ENCODE results near the gene PLEKHA7.
A peak's percentile ranks its signal among the peaks of the same experiment; 100 is the strongest.

The PLEKHA7 gene

DNA sequence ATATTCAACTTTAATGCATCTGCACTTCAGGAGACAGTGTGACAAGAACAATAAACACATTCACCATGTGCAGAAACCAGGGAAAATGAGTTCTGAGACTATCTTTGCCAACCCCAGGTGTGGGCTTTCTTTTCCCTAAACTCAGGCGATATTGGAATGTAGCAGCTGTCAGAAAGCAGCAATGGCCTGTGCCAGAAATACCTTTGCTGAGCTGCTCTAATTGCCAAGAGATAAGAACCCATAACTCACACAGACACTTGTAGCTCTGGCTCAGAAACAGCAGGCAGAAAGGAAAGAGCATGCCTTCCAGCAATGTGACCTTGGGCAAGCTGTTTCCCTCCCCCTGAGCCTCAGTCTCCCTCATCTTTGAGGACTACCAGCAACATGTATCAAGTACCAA lies 77.6 kb downstream of the PLEKHA7 start:
- Histone ChIP-seq H3K79me1 (replicated peaks; ENCODE audit: low read length, poor library complexity, severe bottlenecking) (no peaks in the 10 kb centered on the region), H3K4me3 (ENCODE audit: insufficient read depth in 1 of 2, low read depth in 1 of 2, low read length in 2 of 2) (no peak overlapping the region), H3K18ac (ENCODE audit: low read depth in 1 of 2, low read length in 2 of 2) (no peak overlapping the region), H2BK15ac (ENCODE audit: low read depth, poor library complexity, severe bottlenecking) (no peak overlapping the region), H3K36me3 (ENCODE audit: control insufficient read depth in 1 of 2, insufficient read depth in 2 of 2, low read depth in 1 of 2, low read length in 2 of 2) (no peaks in the 10 kb centered on the region), H4K91ac (ENCODE audit: low read length) (no peak overlapping the region), H3K4me1 (ENCODE audit: control insufficient read depth, insufficient read depth, low read depth, low read length) (peaks cover 4% of the 10 kb centered on the region), H2BK12ac (ENCODE audit: low read length in 2 of 2) (no peak overlapping the region), H3K4me2 (ENCODE audit: low read length, poor library complexity, severe bottlenecking) (no peak overlapping the region), H3K27me3 (ENCODE audit: control insufficient read depth in 1 of 2, insufficient read depth in 1 of 2, low read length in 2 of 2) (peaks cover 0 to 24% of the 10 kb centered on the region in 2 experiments), H3K4ac (ENCODE audit: low read depth in 1 of 2, low read length in 2 of 2) (no peak overlapping the region), H2AK5ac (ENCODE audit: low read length, severe bottlenecking) (no peak overlapping the region), H3K14ac (ENCODE audit: low read length in 2 of 2) (no peak overlapping the region), H2BK5ac (ENCODE audit: low read depth, low read length, poor library complexity, severe bottlenecking) (no peak overlapping the region), H3K9ac (ENCODE audit: low read length) (no peak overlapping the region), H2AFZ (ENCODE audit: low read depth, low read length) (no peak overlapping the region), H3K23ac (ENCODE audit: low read length in 2 of 2) (no peak overlapping the region), H2BK120ac (ENCODE audit: low read depth, low read length) (no peak overlapping the region), H3K27ac (ENCODE audit: low read length, poor library complexity, severe bottlenecking) (no peak overlapping the region), H3K9me3 (ENCODE audit: control insufficient read depth, low read length) (no peaks in the 10 kb centered on the region), H4K8ac (ENCODE audit: low read length) (no peak overlapping the region)
- no peak for DNase-seq
- WGBS = 7% methylated on average over 1 of the region's 1 CpG

DNA sequence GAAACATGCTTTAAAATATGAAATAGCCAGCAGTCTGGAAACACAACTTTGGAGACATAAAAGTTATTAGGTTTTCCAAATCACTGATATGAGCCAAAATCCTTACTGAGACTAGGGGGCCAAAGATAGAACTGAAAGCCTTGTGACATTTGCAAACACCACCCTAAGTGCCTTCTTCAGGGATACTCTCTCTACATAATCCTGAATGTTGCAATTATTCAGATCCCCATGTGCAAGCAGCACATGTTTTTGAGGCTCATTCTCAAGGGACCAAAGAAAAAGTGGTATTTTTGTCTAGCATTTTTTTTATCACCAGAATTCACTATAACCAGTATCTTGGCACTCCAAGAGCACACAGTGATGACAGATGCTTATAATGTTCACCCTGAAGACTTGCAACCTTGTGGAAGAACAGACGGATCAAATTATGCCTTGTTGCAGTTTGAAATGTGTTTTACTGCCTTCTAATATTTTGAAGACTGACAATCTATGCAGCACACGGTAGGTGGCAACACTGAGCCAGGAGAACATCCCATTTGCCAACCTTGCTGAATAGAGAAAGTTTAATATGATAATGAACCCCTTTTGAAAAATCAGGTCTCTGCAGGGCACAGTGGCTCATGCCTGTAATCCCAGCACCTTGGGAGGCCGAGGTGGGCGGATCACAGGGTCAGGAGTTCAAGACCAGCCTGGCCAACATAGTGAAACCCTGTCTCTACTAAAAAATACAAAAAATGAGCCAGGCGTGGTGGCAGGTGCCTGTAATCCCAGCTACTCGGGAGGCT lies 78.5 kb downstream of the PLEKHA7 start:
- 51% methylated on average over 5 of the region's 6 CpGs for WGBS
- Histone ChIP-seq H3K23ac (ENCODE audit: low read length in 2 of 2) (no peak overlapping the region), H3K4me1 (ENCODE audit: control insufficient read depth, insufficient read depth, low read depth, low read length) (peaks cover 4% of the 10 kb centered on the region), H3K14ac (ENCODE audit: low read length in 2 of 2) (no peak overlapping the region), H3K9ac (ENCODE audit: low read length) (no peak overlapping the region), H3K9me3 (ENCODE audit: control insufficient read depth, low read length) (no peaks in the 10 kb centered on the region), H4K91ac (ENCODE audit: low read length) (no peak overlapping the region), H4K8ac (ENCODE audit: low read length) (no peak overlapping the region), H2AFZ (ENCODE audit: low read depth, low read length) (no peak overlapping the region), H3K4me3 (ENCODE audit: insufficient read depth in 1 of 2, low read depth in 1 of 2, low read length in 2 of 2) (no peak overlapping the region), H2BK120ac (ENCODE audit: low read depth, low read length) (no peak overlapping the region), H3K4me2 (ENCODE audit: low read length, poor library complexity, severe bottlenecking) (no peak overlapping the region), H2AK5ac (ENCODE audit: low read length, severe bottlenecking) (no peak overlapping the region), H3K36me3 (ENCODE audit: control insufficient read depth in 1 of 2, insufficient read depth in 2 of 2, low read depth in 1 of 2, low read length in 2 of 2) (no peaks in the 10 kb centered on the region), H3K27me3 (ENCODE audit: control insufficient read depth in 1 of 2, insufficient read depth in 1 of 2, low read length in 2 of 2) (peaks cover 0 to 24% of the 10 kb centered on the region in 2 experiments), H2BK5ac (ENCODE audit: low read depth, low read length, poor library complexity, severe bottlenecking) (no peak overlapping the region), H2BK12ac (ENCODE audit: low read length in 2 of 2) (no peak overlapping the region), H3K79me1 (replicated peaks; ENCODE audit: low read length, poor library complexity, severe bottlenecking) (no peaks in the 10 kb centered on the region), H3K4ac (ENCODE audit: low read depth in 1 of 2, low read length in 2 of 2) (no peak overlapping the region), H3K18ac (ENCODE audit: low read depth in 1 of 2, low read length in 2 of 2) (no peak overlapping the region), H2BK15ac (ENCODE audit: low read depth, poor library complexity, severe bottlenecking) (no peak overlapping the region), H3K27ac (ENCODE audit: low read length, poor library complexity, severe bottlenecking) (no peak overlapping the region)
- peak; percentile 37 for DNase-seq

DNA sequence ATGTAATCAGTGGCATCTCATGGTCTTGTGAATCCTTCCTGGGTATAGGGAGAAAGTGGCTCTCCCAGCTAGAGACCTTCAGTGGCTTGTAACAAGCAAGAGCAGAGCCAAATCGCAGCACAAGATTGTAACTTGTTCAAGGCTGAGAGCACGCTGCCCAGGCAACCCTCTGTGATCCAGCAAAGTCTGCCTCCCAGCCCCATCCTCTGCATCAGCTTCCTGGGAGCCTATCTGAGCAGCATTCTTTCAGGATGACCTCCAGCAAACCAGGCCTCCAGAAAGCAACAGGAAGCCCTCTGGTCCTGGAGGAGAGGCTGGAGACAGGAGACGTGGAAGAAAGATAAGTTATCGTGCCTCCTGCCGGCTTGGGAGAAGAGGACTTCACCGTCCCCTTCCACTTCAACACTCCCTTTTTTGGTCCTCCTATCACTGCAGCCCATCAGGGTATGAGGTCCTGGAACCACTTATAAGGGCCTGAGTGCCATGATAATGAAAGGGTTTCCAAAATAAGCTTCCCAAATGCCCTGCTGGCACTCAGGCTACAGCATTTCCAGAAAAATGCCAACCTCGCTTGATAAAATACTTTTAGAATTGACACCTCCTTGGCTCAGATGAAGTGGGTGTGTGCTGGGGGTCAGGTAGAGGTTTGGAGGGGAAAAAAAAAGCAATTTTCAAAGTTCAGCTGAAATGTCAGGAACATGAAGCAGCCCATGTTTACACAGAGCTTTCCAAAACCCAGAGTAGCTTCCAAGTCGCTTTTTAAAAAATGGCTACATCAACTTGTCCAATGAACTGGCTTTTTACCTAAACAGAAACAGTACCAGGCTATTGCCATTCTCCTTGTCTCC lies 80.2 kb downstream of the PLEKHA7 start:
- Histone ChIP-seq H3K79me1 (replicated peaks; ENCODE audit: low read length, poor library complexity, severe bottlenecking) (no peaks in the 10 kb centered on the region), H4K91ac (ENCODE audit: low read length) (no peak overlapping the region), H3K4me1 (ENCODE audit: control insufficient read depth, insufficient read depth, low read depth, low read length) (peaks cover 4% of the 10 kb centered on the region), H3K4me2 (ENCODE audit: low read length, poor library complexity, severe bottlenecking) (no peak overlapping the region), H2BK15ac (ENCODE audit: low read depth, poor library complexity, severe bottlenecking) (no peak overlapping the region), H2AFZ (ENCODE audit: low read depth, low read length) (no peak overlapping the region), H3K9ac (ENCODE audit: low read length) (no peak overlapping the region), H3K36me3 (ENCODE audit: control insufficient read depth in 1 of 2, insufficient read depth in 2 of 2, low read depth in 1 of 2, low read length in 2 of 2) (no peaks in the 10 kb centered on the region), H3K23ac (ENCODE audit: low read length in 2 of 2) (no peak overlapping the region), H3K4ac (ENCODE audit: low read depth in 1 of 2, low read length in 2 of 2) (no peak overlapping the region), H3K14ac (ENCODE audit: low read length in 2 of 2) (no peak overlapping the region), H3K9me3 (ENCODE audit: control insufficient read depth, low read length) (no peaks in the 10 kb centered on the region), H2AK5ac (ENCODE audit: low read length, severe bottlenecking) (no peak overlapping the region), H3K27ac (ENCODE audit: low read length, poor library complexity, severe bottlenecking) (no peak overlapping the region), H3K4me3 (ENCODE audit: insufficient read depth in 1 of 2, low read depth in 1 of 2, low read length in 2 of 2) (no peak overlapping the region), H3K18ac (ENCODE audit: low read depth in 1 of 2, low read length in 2 of 2) (no peak overlapping the region), H2BK120ac (ENCODE audit: low read depth, low read length) (no peak overlapping the region), H3K27me3 (ENCODE audit: control insufficient read depth in 1 of 2, insufficient read depth in 1 of 2, low read length in 2 of 2) (peaks cover 0 to 29% of the 10 kb centered on the region in 2 experiments), H4K8ac (ENCODE audit: low read length) (no peak overlapping the region), H2BK12ac (ENCODE audit: low read length in 2 of 2) (no peak overlapping the region), H2BK5ac (ENCODE audit: low read depth, low read length, poor library complexity, severe bottlenecking) (no peak overlapping the region)
- peak; percentile 5 for DNase-seq
- 56% methylated on average over 5 of the region's 8 CpGs for WGBS

DNA sequence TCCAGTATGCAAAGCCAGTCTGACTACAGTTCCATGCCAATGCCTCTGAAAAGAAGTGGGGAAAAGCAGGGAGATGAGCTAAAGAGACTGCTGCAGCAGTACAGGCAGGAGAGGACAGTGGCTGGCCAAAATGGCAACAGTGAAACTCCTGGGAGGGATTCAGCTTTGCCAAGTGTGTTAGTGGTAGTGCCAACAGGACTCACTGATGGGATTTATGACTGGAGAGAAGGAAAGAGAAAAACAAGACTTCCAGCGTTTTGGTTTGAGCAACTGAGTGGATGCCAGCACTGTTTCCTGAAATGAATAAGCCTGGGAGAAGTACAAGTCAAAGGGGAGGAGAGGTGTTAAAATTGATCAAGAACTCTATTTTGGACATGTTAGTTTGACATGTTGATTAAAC lies 80.9 kb downstream of the PLEKHA7 start:
- Histone ChIP-seq H3K27ac (ENCODE audit: low read length, poor library complexity, severe bottlenecking) (no peak overlapping the region), H3K23ac (ENCODE audit: low read length in 2 of 2) (no peak overlapping the region), H3K18ac (ENCODE audit: low read depth in 1 of 2, low read length in 2 of 2) (no peak overlapping the region), H3K4ac (ENCODE audit: low read depth in 1 of 2, low read length in 2 of 2) (no peak overlapping the region), H3K27me3 (ENCODE audit: control insufficient read depth in 1 of 2, insufficient read depth in 1 of 2, low read length in 2 of 2) (peaks cover 0 to 32% of the 10 kb centered on the region in 2 experiments), H3K4me1 (ENCODE audit: control insufficient read depth, insufficient read depth, low read depth, low read length) (peaks cover 4% of the 10 kb centered on the region), H2BK15ac (ENCODE audit: low read depth, poor library complexity, severe bottlenecking) (no peak overlapping the region), H2BK12ac (ENCODE audit: low read length in 2 of 2) (no peak overlapping the region), H4K91ac (ENCODE audit: low read length) (no peak overlapping the region), H2BK120ac (ENCODE audit: low read depth, low read length) (no peak overlapping the region), H3K36me3 (ENCODE audit: control insufficient read depth in 1 of 2, insufficient read depth in 2 of 2, low read depth in 1 of 2, low read length in 2 of 2) (no peaks in the 10 kb centered on the region), H3K9ac (ENCODE audit: low read length) (no peak overlapping the region), H2AFZ (ENCODE audit: low read depth, low read length) (no peak overlapping the region), H3K4me2 (ENCODE audit: low read length, poor library complexity, severe bottlenecking) (no peak overlapping the region), H2AK5ac (ENCODE audit: low read length, severe bottlenecking) (no peak overlapping the region), H3K9me3 (ENCODE audit: control insufficient read depth, low read length) (no peaks in the 10 kb centered on the region), H3K4me3 (ENCODE audit: insufficient read depth in 1 of 2, low read depth in 1 of 2, low read length in 2 of 2) (no peak overlapping the region), H2BK5ac (ENCODE audit: low read depth, low read length, poor library complexity, severe bottlenecking) (no peak overlapping the region), H4K8ac (ENCODE audit: low read length) (no peak overlapping the region), H3K79me1 (replicated peaks; ENCODE audit: low read length, poor library complexity, severe bottlenecking) (no peaks in the 10 kb centered on the region), H3K14ac (ENCODE audit: low read length in 2 of 2) (no peak overlapping the region)
- no peak for DNase-seq
- 92% methylated on average over 1 of the region's 1 CpG for WGBS
